Neural progenitor cell (in vitro differentiated cells): Measurements from ENCODE around the gene AOC1.

Experiments used
- EZH2 ChIP-seq: fragments of 200-600 bp; sonication (generic); IDR thresholded peaks from 2 replicates; pipeline ENCODE4 v1.6.1; 2017; ENCODE audit warnings: antibody characterized with exemption, mild to moderate bottlenecking, moderate library complexity
- TF ChIP-seq, protein P1 (sequence below): fragments of 200-600 bp; sonication (generic); IDR thresholded peaks from 2 replicates; pipeline ENCODE4 v1.5.1; 2017; ENCODE audit warnings: antibody characterized with exemption, mild to moderate bottlenecking

DNA sequence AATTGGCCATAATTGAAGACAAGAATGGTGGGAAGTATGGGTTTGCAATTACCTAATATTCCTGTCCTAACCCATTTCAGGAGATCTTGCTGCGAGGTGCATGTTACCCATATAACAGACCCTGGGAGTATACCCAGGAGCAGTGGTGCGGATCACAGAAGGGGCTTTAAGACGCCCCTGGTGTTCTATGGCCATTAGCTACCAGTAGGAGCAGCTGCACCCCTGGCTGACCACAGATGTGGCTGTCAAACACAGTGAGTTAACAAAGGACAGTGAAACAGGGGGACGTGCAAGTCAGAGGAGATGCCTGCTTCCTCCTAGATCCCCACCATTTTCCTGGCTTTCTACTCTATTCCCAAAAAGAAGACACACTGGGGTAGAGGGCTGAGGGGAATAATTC, 25.2 kb downstream of the AOC1 start:
- no peak for TF ChIP-seq EZH2
- TF ChIP-seq, protein P1, sequence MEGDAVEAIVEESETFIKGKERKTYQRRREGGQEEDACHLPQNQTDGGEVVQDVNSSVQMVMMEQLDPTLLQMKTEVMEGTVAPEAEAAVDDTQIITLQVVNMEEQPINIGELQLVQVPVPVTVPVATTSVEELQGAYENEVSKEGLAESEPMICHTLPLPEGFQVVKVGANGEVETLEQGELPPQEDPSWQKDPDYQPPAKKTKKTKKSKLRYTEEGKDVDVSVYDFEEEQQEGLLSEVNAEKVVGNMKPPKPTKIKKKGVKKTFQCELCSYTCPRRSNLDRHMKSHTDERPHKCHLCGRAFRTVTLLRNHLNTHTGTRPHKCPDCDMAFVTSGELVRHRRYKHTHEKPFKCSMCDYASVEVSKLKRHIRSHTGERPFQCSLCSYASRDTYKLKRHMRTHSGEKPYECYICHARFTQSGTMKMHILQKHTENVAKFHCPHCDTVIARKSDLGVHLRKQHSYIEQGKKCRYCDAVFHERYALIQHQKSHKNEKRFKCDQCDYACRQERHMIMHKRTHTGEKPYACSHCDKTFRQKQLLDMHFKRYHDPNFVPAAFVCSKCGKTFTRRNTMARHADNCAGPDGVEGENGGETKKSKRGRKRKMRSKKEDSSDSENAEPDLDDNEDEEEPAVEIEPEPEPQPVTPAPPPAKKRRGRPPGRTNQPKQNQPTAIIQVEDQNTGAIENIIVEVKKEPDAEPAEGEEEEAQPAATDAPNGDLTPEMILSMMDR: no peak
